ENCODE measurements around the gene PI4K2A. TPM values are rescaled to one million over a fixed set of nuclear protein-coding genes. Genes with fewer than 3 reads are reported as not detected.
A peak's percentile ranks its signal among the peaks of the same experiment; 100 is the strongest.

Gene PI4K2A
- total and polyA plus RNA-seq, 2 of the 4 experiments (the other 2 are of a cell fraction), result 15.8 to 27.3 TPM

DNA sequence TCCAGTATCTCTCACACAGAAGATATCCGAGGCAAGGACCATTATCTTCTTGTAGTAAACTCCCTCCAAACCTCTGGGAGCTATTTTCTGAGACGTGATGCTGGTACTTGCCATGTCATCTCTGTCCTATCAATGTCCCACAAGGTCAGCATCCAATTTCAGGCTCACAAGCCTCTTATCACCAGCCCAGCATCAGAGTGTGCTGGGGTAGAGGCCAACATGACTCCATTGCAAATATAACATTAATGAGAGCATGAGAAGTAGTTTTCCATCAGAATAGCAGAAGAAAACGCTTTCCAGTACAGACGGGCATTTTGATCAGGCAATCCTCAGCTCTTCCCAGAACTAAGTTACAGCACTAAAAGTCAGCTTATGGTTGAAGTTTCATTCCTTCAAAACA lies 12.7 kb upstream of the PI4K2A start:
- peaks cover 2 to 17% of the 10 kb centered on the region in 2 experiments; a peak in 3 of 4 replicates for H3K79me1 ChIP-seq (ENCODE audit: low read depth in 1 of 2, low read length in 2 of 2)
- H3K9me3 ChIP-seq (ENCODE audit: control insufficient read depth, insufficient read depth, low read length), result no peaks in the 10 kb centered on the region
- dilution Hi-C loops (cut with HindIII; ENCODE audit: low sequenced_read_pairs, unreplicated experiment) (no loop called here), intact Hi-C loops (cut with micrococcal nuclease) (no loop called here), in situ Hi-C loops (cut with MboI; ENCODE audit: low sequenced_read_pairs) (no loop called here)
- H3K14ac ChIP-seq (replicated peaks; ENCODE audit: low read depth, low read length), result no peak overlapping the region
- peak overlapping the region; percentile 76 for H3K4me2 ChIP-seq (ENCODE audit: low read depth, low read length)
- H4K20me1 ChIP-seq (ENCODE audit: insufficient read depth, low read length), result no peaks in the 10 kb centered on the region
- no peak overlapping the region for H3K4me3 ChIP-seq (ENCODE audit: insufficient read depth, low read depth, low read length)
- H2AK5ac ChIP-seq (ENCODE audit: low read depth, low read length), result peak overlapping the region; percentile 16; the same call in 1 of the 2 replicates
- TF ChIP-seq CTCF (conservative IDR thresholded peaks at IDR 0.05; ENCODE audit: low read depth, low read length), result no peak
- no peak for TF ChIP-seq CEBPB (IDR thresholded peaks at IDR 0.05; ENCODE audit: low read depth, low read length)
- no peak for TF ChIP-seq MAZ (IDR thresholded peaks at IDR 0.05; ENCODE audit: borderline replicate concordance, low read depth, low read length)
- no peak for TF ChIP-seq RFX5 (IDR thresholded peaks at IDR 0.05; ENCODE audit: low read depth, low read length)
- no peak for TF ChIP-seq ELK1 (IDR thresholded peaks at IDR 0.05; ENCODE audit: borderline replicate concordance, low read depth, low read length)
- H4K91ac ChIP-seq (ENCODE audit: insufficient read depth, low read depth, low read length), result peak overlapping the region; percentile 48; the same call in 1 of the 2 replicates
- no peaks in the 10 kb centered on the region for H3K27me3 ChIP-seq (ENCODE audit: control insufficient read depth, insufficient read depth, low read length)
- no peaks in the 10 kb centered on the region for H3K36me3 ChIP-seq (ENCODE audit: control insufficient read depth, insufficient read depth, low read length)
- 63% methylated on average over 1 of the region's 4 CpGs; no CpG with 5 or more reads in 1 of the 2 experiments for WGBS, 2 experiments (ENCODE audit: extremely low coverage in 2 of 2, insufficient read length in 1 of 2)
- no peak overlapping the region for H2AK9ac ChIP-seq (replicated peaks; ENCODE audit: low read depth, low read length, poor library complexity)
- peaks cover 13% of the 10 kb centered on the region for H3K9me1 ChIP-seq (ENCODE audit: insufficient read depth, low read length)
- H4K8ac ChIP-seq (ENCODE audit: low read depth in 2 of 2, low read length in 2 of 2), result no peak overlapping the region
- no peak overlapping the region for H3K56ac ChIP-seq (ENCODE audit: extremely low read depth, insufficient read depth, low read length)
- peak; percentile 28; the same call in 1 of the 2 replicates for ATAC-seq (ENCODE audit: low read depth)
- H2AFZ ChIP-seq (replicated peaks; ENCODE audit: low read length, poor library complexity), result no peak overlapping the region
- no peak overlapping the region for H3K9ac ChIP-seq (ENCODE audit: low read depth, low read length)
- peak overlapping the region; percentile 83; the same call in 1 of the 2 replicates for H3K27ac ChIP-seq (ENCODE audit: insufficient read depth, low read length)
- H4K5ac ChIP-seq (ENCODE audit: low read depth, low read length), result peak overlapping the region; percentile 67
- ChIA-PET CTCF (interaction anchor here (0.9 kb wide), 1 partner anchor 14 kb away, joined by 3 read pairs; no protein-coding TSS in a partner anchor), POLR2A (ENCODE audit: unreplicated experiment) (interaction anchor here (1.0 kb wide), 1 partner anchor 14 kb away, joined by 3 read pairs; no protein-coding TSS in a partner anchor)
- peak overlapping the region; percentile 20; the same call in 1 of the 2 replicates for H2BK120ac ChIP-seq (ENCODE audit: low read depth, low read length)
- H3K18ac ChIP-seq (ENCODE audit: low read depth, low read length), result peak overlapping the region; percentile 90
- H3K23ac ChIP-seq (ENCODE audit: low read depth, low read length), result peak overlapping the region; percentile 8; the same call in 1 of the 2 replicates
- peak overlapping the region; percentile 22 for H2BK5ac ChIP-seq (ENCODE audit: low read depth, low read length, poor library complexity, severe bottlenecking)
- peak overlapping the region; percentile 48; the same call in 1 of the 2 replicates for H3K4ac ChIP-seq (ENCODE audit: low read depth, low read length)
- no peak overlapping the region for H2BK20ac ChIP-seq (ENCODE audit: low read depth, low read length)
- DNase-seq, result no peak
- BruUV-seq (replicated peaks), result no TSS peak
- peaks cover 17% of the 10 kb centered on the region for H3K4me1 ChIP-seq (ENCODE audit: control insufficient read depth, insufficient read depth, low read length)
- no peak overlapping the region for H2BK15ac ChIP-seq (ENCODE audit: low read depth, low read length)
